SK-N-SH treated with all-trans-retinoic acid at 6 μM for 48 hours (cell line): Measurements from ENCODE around the gene DMBT1.

Source experiments
- ATAC-seq: fragments of 200-7000 bp; cut with Tn5 transposase; 3 replicates; pipeline ENCODE4 v1.9.1; 2020; ENCODE audit warnings: mild to moderate bottlenecking, moderate library complexity
- ARNTL ChIP-seq: fragments of 450-650 bp; formaldehyde crosslinking; IDR thresholded peaks from 2 replicates; pipeline ENCODE4 v1.5.0; 2020; ENCODE audit warnings: low read depth, mild to moderate bottlenecking, moderate library complexity, borderline replicate concordance
- BACH2 ChIP-seq: fragments of 250-450 bp; sonication (Bioruptor Pico); IDR thresholded peaks from 2 replicates; pipeline ENCODE4 v1.9.0; 2021; ENCODE audit warnings: mild to moderate bottlenecking, borderline replicate concordance
- CSDC2 ChIP-seq: fragments of 250-450 bp; sonication (Bioruptor Pico); IDR thresholded peaks from 2 replicates; pipeline ENCODE4 v1.5.0; 2020; ENCODE audit warnings: mild to moderate bottlenecking, moderate library complexity
- ESRRG ChIP-seq: fragments of 250-450 bp; sonication (Bioruptor Pico); IDR thresholded peaks from 2 replicates; pipeline ENCODE4 v1.6.1; 2021; ENCODE audit warnings: mild to moderate bottlenecking
- GLIS3 ChIP-seq: fragments of 250-450 bp; sonication (Bioruptor Pico); IDR thresholded peaks from 2 replicates; pipeline ENCODE4 v1.5.0; 2020; ENCODE audit warnings: mild to moderate bottlenecking, moderate library complexity
- ISL1 ChIP-seq: fragments of 250-450 bp; sonication (Bioruptor Pico); IDR thresholded peaks from 2 replicates; pipeline ENCODE4 v2.1.2; 2022; ENCODE audit warnings: mild to moderate bottlenecking, moderate library complexity
- OSR1 ChIP-seq: fragments of 250-450 bp; sonication (Bioruptor Pico); IDR thresholded peaks from 2 replicates; pipeline ENCODE4 v1.8.0; 2022; ENCODE audit warnings: moderate library complexity, mild to moderate bottlenecking, inconsistent platforms
- PPARA ChIP-seq: fragments of 250-450 bp; sonication (Bioruptor Pico); IDR thresholded peaks from 2 replicates; pipeline ENCODE4 v1.5.0; 2020; ENCODE audit warnings: mild to moderate bottlenecking, borderline replicate concordance
- RARB ChIP-seq: fragments of 250-450 bp; sonication (Bioruptor Pico); IDR thresholded peaks from 2 replicates; pipeline ENCODE4 v1.8.0; 2021; ENCODE audit warnings: mild to moderate bottlenecking, moderate library complexity
- SNAI2 ChIP-seq: fragments of 250-450 bp; sonication (Bioruptor Pico); IDR thresholded peaks from 2 replicates; pipeline ENCODE4 v1.5.0; 2020; ENCODE audit warnings: mild to moderate bottlenecking, moderate library complexity
- TCF4 ChIP-seq: fragments of 250-450 bp; sonication (Bioruptor Pico); IDR thresholded peaks from 2 replicates; pipeline ENCODE4 v1.8.0; 2021; ENCODE audit warnings: mild to moderate bottlenecking, moderate library complexity, borderline replicate concordance
- TOX ChIP-seq: fragments of 250-450 bp; sonication (Bioruptor Pico); IDR thresholded peaks from 2 replicates; pipeline ENCODE4 v1.8.0; 2021; ENCODE audit warnings: mild to moderate bottlenecking, moderate library complexity, borderline replicate concordance
- ZFP3 ChIP-seq: fragments of 250-450 bp; sonication (Bioruptor Pico); IDR thresholded peaks from 2 replicates; pipeline ENCODE4 v1.5.0; 2020; ENCODE audit warnings: mild to moderate bottlenecking, moderate library complexity
- ZNF565 ChIP-seq: fragments of 450-650 bp; formaldehyde crosslinking; conservative IDR thresholded peaks from 2 replicates; pipeline ENCODE4 v1.5.0; 2020; ENCODE audit warnings: low read depth, mild to moderate bottlenecking, moderate library complexity
- ZNF70 ChIP-seq: fragments of 450-650 bp; formaldehyde crosslinking; IDR thresholded peaks from 2 replicates; pipeline ENCODE4 v1.5.0; 2020; ENCODE audit warnings: mild to moderate bottlenecking, moderate library complexity
- ZNF8 ChIP-seq: fragments of 450-650 bp; formaldehyde crosslinking; IDR thresholded peaks from 2 replicates; pipeline ENCODE4 v1.5.0; 2020; ENCODE audit warnings: mild to moderate bottlenecking, moderate library complexity
- TF ChIP-seq, protein P1 (sequence below): fragments of 250-450 bp; sonication (Bioruptor Pico); IDR thresholded peaks from 2 replicates; pipeline ENCODE4 v1.5.0; 2020; ENCODE audit warnings: mild to moderate bottlenecking, moderate library complexity
- TF ChIP-seq, protein P2 (sequence below): fragments of 250-450 bp; sonication (Bioruptor Pico); IDR thresholded peaks from 2 replicates; pipeline ENCODE4 v1.5.1; 2020; ENCODE audit warnings: low read depth, mild to moderate bottlenecking, moderate library complexity
- TF ChIP-seq, protein P3 (sequence below): fragments of 250-450 bp; sonication (Bioruptor Pico); IDR thresholded peaks from 2 replicates; pipeline ENCODE4 v1.8.0; 2021; ENCODE audit warnings: low read depth, mild to moderate bottlenecking, moderate library complexity, borderline replicate concordance
- TF ChIP-seq, protein P4 (sequence below): fragments of 250-450 bp; sonication (Bioruptor Pico); IDR thresholded peaks from 2 replicates; pipeline ENCODE4 v1.5.1; 2021; ENCODE audit warnings: mild to moderate bottlenecking, moderate library complexity
- TF ChIP-seq, protein P5 (sequence below): fragments of 250-450 bp; sonication (Bioruptor Pico); IDR thresholded peaks from 2 replicates; pipeline ENCODE4 v1.8.0; 2020; ENCODE audit warnings: mild to moderate bottlenecking, moderate library complexity, borderline replicate concordance

DMBT1 gene

DNA sequence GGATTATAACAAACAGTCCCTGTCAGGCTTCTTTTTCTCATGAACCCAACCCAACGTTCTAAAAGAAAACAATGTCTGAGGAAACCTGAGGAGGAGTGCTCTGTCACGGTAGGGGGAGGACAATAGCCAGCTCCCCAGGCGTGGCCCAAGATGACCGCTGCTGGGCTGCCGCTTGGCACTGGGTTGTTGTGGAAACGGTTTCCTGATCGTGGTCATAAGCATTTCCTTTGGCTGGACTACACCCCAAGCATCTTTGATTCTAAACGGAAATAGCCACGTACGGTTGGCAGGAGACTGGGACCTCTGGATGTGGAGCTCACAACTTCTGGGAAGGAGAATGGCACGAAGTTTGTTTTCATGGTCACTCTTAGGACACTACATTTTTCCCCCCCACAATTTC lies 30.4 kb upstream of the DMBT1 start (continued):
- TF ChIP-seq, protein P1, sequence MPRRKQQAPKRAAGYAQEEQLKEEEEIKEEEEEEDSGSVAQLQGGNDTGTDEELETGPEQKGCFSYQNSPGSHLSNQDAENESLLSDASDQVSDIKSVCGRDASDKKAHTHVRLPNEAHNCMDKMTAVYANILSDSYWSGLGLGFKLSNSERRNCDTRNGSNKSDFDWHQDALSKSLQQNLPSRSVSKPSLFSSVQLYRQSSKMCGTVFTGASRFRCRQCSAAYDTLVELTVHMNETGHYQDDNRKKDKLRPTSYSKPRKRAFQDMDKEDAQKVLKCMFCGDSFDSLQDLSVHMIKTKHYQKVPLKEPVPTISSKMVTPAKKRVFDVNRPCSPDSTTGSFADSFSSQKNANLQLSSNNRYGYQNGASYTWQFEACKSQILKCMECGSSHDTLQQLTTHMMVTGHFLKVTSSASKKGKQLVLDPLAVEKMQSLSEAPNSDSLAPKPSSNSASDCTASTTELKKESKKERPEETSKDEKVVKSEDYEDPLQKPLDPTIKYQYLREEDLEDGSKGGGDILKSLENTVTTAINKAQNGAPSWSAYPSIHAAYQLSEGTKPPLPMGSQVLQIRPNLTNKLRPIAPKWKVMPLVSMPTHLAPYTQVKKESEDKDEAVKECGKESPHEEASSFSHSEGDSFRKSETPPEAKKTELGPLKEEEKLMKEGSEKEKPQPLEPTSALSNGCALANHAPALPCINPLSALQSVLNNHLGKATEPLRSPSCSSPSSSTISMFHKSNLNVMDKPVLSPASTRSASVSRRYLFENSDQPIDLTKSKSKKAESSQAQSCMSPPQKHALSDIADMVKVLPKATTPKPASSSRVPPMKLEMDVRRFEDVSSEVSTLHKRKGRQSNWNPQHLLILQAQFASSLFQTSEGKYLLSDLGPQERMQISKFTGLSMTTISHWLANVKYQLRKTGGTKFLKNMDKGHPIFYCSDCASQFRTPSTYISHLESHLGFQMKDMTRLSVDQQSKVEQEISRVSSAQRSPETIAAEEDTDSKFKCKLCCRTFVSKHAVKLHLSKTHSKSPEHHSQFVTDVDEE (CRISPR knock-in tag), result no peak
- TF ChIP-seq ZNF70 (no peak), CSDC2 (CRISPR knock-in tag) (no peak), ARNTL (CRISPR knock-in tag) (no peak), BACH2 (CRISPR knock-in tag) (no peak), RARB (CRISPR knock-in tag) (no peak), ZNF8 (CRISPR knock-in tag) (no peak), SNAI2 (no peak)

DNA sequence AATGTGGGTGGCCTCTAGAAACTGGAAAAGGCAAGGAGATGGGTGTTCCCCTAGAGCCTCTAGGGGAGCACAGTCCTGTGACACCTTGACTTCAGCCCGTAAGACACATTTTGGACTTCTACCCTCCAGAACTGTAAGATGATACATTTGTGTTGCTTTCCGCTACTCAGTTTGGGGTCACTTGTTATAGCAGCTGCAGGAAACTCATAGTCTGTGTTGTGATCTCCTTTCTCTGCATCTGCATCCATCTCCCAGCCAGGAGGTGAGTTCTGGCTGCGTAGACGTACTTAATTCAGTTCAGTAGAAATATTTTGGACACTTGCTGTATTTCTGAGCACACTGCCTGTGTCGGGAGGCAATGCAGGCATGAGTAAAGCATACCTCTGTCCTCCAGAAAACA lies 29.3 kb upstream of the DMBT1 start:
- ATAC-seq, result no peak
- TF ChIP-seq ZNF8 (CRISPR knock-in tag), result no peak
- no peak for TF ChIP-seq ESRRG (CRISPR knock-in tag)
- no peak for TF ChIP-seq ZNF70
- TF ChIP-seq TOX, result no peak
- TF ChIP-seq BACH2 (CRISPR knock-in tag), result no peak
- TF ChIP-seq ISL1, result no peak
- TF ChIP-seq OSR1 (CRISPR knock-in tag), result no peak
- TF ChIP-seq, protein P2, sequence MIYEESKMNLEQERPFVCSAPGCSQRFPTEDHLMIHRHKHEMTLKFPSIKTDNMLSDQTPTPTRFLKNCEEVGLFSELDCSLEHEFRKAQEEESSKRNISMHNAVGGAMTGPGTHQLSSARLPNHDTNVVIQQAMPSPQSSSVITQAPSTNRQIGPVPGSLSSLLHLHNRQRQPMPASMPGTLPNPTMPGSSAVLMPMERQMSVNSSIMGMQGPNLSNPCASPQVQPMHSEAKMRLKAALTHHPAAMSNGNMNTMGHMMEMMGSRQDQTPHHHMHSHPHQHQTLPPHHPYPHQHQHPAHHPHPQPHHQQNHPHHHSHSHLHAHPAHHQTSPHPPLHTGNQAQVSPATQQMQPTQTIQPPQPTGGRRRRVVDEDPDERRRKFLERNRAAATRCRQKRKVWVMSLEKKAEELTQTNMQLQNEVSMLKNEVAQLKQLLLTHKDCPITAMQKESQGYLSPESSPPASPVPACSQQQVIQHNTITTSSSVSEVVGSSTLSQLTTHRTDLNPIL (CRISPR knock-in tag), result no peak
- TF ChIP-seq, protein P3, sequence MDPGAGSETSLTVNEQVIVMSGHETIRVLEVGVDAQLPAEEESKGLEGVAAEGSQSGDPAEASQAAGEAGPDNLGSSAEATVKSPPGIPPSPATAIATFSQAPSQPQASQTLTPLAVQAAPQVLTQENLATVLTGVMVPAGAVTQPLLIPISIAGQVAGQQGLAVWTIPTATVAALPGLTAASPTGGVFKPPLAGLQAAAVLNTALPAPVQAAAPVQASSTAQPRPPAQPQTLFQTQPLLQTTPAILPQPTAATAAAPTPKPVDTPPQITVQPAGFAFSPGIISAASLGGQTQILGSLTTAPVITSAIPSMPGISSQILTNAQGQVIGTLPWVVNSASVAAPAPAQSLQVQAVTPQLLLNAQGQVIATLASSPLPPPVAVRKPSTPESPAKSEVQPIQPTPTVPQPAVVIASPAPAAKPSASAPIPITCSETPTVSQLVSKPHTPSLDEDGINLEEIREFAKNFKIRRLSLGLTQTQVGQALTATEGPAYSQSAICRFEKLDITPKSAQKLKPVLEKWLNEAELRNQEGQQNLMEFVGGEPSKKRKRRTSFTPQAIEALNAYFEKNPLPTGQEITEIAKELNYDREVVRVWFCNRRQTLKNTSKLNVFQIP, result no peak
- TF ChIP-seq PPARA (CRISPR knock-in tag), result no peak
- no peak for TF ChIP-seq SNAI2
- no peak for TF ChIP-seq GLIS3 (CRISPR knock-in tag)
- TF ChIP-seq, protein P4, sequence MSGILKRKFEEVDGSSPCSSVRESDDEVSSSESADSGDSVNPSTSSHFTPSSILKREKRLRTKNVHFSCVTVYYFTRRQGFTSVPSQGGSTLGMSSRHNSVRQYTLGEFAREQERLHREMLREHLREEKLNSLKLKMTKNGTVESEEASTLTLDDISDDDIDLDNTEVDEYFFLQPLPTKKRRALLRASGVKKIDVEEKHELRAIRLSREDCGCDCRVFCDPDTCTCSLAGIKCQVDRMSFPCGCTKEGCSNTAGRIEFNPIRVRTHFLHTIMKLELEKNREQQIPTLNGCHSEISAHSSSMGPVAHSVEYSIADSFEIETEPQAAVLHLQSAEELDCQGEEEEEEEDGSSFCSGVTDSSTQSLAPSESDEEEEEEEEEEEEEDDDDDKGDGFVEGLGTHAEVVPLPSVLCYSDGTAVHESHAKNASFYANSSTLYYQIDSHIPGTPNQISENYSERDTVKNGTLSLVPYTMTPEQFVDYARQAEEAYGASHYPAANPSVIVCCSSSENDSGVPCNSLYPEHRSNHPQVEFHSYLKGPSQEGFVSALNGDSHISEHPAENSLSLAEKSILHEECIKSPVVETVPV (CRISPR knock-in tag), result no peak
- TF ChIP-seq, all 23 proteins: peak for 0

DNA sequence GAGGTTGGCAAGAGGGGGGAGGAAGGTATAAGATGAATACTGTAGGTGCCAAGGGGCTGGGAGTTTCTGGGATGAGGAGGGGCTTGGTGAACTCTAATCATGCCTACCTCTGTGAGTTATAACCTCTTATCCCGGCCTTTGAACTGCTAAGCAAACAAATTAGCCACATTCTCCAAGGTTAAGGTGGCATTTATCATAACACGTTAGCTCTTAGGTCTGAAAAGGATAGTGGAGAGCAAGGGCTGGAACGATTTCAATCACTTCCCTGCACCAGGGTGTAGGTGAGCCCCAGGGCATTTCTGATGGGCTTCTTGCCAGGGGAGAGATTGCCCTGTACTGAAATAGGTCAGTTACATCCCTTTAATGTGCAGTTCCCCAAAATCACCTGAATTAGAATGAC lies 28.6 kb upstream of the DMBT1 start:
- TF ChIP-seq, protein P1 (CRISPR knock-in tag), result no peak
- TF ChIP-seq ESRRG (CRISPR knock-in tag), result no peak
- no peak for TF ChIP-seq ZNF565 (CRISPR knock-in tag)
- TF ChIP-seq, protein P3, result no peak
- TF ChIP-seq ARNTL (CRISPR knock-in tag), result no peak
- TF ChIP-seq OSR1 (CRISPR knock-in tag), result no peak
- TF ChIP-seq, protein P4 (CRISPR knock-in tag), result no peak
- no peak for TF ChIP-seq CSDC2 (CRISPR knock-in tag)
- TF ChIP-seq, protein P5, sequence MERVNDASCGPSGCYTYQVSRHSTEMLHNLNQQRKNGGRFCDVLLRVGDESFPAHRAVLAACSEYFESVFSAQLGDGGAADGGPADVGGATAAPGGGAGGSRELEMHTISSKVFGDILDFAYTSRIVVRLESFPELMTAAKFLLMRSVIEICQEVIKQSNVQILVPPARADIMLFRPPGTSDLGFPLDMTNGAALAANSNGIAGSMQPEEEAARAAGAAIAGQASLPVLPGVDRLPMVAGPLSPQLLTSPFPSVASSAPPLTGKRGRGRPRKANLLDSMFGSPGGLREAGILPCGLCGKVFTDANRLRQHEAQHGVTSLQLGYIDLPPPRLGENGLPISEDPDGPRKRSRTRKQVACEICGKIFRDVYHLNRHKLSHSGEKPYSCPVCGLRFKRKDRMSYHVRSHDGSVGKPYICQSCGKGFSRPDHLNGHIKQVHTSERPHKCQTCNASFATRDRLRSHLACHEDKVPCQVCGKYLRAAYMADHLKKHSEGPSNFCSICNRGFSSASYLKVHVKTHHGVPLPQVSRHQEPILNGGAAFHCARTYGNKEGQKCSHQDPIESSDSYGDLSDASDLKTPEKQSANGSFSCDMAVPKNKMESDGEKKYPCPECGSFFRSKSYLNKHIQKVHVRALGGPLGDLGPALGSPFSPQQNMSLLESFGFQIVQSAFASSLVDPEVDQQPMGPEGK (CRISPR knock-in tag), result no peak
- TF ChIP-seq ISL1, result no peak
- TF ChIP-seq PPARA (CRISPR knock-in tag), result no peak
- no peak for TF ChIP-seq ZFP3 (CRISPR knock-in tag)
- no peak for TF ChIP-seq TOX
- TF ChIP-seq GLIS3 (CRISPR knock-in tag), result no peak
- TF ChIP-seq TCF4 (CRISPR knock-in tag), result no peak
- TF ChIP-seq BACH2 (CRISPR knock-in tag), result no peak
- ATAC-seq, result no peak
